NK-92 (cell line): ENCODE results near the gene DPPA3.
"Not testable (repeated sequence)": the region's sequence is repeated elsewhere in the genome, so short reads cannot be mapped to it uniquely, and the experiment has no call there.

ENCODE experiments used
- DNase-seq: peaks from one replicate; lab custom pipeline; 2025; ENCODE audit not compliant: unreplicated experiment; lab: John Stamatoyannopoulos, UW

The DPPA3 gene

DNA sequence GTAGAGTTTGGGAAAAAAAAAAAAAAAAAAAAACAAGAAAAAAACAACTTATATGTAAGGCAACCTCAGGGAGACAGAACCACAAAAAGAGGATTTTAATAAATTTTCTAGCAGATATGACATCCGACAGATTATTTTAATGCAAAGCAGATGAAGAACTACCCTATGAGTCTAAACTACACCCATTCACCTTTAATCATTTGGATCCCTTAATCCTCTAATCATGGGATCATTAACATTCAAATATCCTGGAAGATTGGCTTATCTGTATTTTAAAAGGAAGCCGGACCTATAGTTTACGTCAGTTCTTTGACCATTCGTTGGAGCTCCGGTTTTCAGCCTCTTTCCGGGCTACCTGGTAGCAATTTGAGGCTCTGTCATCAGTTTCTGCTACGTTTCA lies at the start of gene DPPA3:
TSS of gene DPPA3 (plus strand) at position 301 of the 400 bp plus-strand sequence. CDS start 138 bp downstream, outside the sequence.
- DNase-seq: no peak

- no peak for DNase-seq
These were observed 49.5 kb upstream of the DPPA3 start for GRCh38 chr12:7661741-7662140.

- no peak for DNase-seq
These were observed 44.6 kb upstream of the DPPA3 start for GRCh38 chr12:7666595-7666994.

GRCh38 chr12:7667125-7667524 lies 44.1 kb upstream of the DPPA3 start:
- no peak for DNase-seq

DNA sequence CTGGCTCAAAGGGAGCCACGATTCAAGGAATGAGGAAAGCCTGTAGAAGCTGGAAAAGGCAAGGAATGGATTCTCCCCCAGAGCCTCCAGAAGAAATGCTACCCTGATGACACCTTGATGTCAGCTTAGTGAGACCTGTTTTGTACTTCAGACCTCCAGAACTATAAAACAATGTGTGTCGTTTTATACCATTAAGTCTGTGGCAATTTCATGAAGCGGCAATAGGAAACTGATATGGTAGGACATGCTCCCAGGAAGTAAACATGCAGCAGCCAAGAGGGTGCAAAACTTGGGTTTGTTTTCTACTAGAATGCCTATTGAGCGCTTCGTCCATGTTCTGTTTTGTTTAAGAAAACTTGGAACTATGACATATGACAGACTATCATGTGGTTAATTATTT lies 43.1 kb upstream of the DPPA3 start:
- no peak for DNase-seq

DNA sequence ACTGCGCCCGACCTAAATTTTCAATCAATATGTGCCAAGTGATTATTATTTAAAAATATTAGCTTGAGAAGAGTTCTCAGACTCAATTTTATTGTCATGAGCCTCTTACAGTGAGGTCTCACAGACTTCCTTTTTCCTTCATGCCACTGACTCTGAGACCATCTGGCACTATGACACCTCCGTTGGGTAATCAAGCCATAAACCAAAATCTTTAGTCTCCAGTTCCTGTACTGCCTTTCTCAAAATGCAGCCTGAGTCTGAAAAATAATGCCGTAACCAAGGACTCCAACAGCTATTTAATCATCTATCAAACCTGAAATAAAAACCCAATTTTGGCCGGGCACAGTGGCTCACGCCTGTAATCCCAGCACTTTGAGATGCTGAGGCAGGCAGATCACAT lies 35.8 kb upstream of the DPPA3 start:
- DNase-seq: not testable (repeated sequence)

DNA sequence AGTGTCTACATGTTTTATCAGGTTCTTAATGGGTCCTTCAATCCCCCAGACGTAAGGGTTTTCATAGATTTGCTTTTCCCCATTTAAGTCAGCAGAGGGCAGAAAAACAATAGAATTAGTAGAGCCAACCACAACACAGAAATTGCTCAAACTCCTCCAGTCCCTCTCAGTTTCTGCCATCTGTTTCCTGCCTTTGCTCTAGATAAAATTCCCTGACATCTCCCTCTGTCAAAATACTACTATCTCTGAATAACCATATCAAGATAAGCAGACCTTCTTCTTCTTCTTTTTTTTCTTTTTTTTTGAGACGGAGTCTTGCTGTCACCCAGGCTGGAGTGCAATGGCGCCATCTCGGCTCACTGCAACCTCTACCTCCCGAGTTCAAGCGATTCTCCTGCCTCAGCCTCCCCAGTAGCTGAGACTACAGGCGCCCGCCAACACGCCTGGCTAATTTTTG lies 33.8 kb upstream of the DPPA3 start:
- not testable (repeated sequence) for DNase-seq

- DNase-seq: no peak
These were observed 32.5 kb upstream of the DPPA3 start for GRCh38 chr12:7678744-7679143.

- no peak for DNase-seq
These were observed 31.8 kb upstream of the DPPA3 start for GRCh38 chr12:7679251-7680045.

- no peak for DNase-seq
These were observed 29.7 kb upstream of the DPPA3 start for GRCh38 chr12:7681535-7681934.

DNA sequence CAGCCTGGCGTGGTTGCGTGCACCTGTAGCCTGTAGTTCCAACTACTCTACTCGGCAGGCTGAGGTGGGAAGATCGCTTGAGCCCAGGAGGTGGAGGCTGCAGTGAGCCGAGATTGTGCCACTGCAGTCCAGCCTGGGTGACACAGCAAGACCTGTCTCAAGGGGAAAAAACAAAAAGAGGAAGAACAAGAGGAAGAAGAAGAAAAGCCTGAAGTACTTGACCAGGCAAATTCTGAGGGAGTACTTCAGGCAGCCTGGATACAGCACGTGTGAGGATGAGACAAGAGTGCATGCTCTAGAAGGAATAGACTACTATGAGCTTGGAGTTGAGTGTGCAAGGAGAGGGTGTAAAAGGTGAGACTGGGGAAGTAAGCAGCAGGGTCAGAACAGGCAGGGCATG lies 17.4 kb upstream of the DPPA3 start:
- no peak for DNase-seq

GRCh38 chr12:7694556-7695236 lies 16.5 kb upstream of the DPPA3 start:
- DNase-seq: no peak

GRCh38 chr12:7695237-7695560 lies 16.0 kb upstream of the DPPA3 start:
- no peak for DNase-seq

DNA sequence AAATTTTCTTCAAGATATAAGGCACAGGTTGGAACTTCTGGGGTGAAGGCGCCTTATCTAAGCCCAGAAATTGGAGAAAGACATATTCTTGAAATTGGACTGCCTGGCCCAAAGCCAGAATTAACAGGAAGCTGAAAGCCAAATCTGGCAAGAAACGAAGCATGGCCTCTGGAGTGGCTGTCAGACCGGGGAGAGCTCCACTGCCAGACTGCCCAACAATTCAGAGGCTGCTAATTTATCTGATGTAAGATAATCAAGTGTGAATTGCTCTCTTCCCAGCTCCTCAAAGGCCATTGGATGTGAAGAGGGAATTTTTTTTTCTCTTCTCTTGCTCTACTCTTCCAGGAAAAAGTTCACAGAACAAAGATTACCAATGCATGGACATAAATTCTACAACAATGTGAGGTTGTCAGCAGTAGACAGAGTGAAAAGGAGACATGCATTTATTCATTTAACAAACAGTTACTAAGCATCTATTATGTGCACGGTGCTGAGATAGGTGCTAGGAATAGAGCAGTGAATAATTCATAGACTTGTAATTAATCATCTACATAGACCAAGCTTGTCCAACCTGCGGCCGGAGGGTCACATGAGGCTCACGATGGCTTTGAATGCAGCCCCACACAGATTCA lies 15.6 kb upstream of the DPPA3 start, which contains the start of gene GDF3:
TSS of gene GDF3 (minus strand) at position 210 of the 632 bp plus-strand sequence. CDS start at position 163, 47 bp downstream.
- no peak for DNase-seq

DNA sequence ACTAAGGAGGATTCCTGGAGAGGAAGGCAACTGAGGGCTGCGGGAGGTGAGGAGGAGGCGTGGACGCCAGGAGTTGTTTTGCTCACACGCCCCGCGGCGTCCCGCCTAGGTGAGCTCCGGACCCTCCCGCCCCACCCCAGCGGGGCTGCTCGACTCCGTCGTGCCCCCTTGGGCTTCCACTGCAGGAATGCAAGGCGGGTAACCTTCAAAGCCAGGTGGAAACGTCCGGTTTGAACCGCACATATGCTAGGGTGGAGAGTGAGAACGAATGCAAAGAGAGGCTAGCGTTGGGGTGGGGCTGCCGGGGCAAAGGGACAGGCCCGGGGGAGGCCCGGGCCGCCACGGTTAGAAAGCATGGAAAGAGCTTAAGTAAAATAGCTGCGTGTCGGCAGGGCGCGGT lies 5.4 kb upstream of the DPPA3 start:
- DNase-seq: no peak

- DNase-seq: no peak
These were observed 1.1 kb upstream of the DPPA3 start for GRCh38 chr12:7709969-7710675.

DNA sequence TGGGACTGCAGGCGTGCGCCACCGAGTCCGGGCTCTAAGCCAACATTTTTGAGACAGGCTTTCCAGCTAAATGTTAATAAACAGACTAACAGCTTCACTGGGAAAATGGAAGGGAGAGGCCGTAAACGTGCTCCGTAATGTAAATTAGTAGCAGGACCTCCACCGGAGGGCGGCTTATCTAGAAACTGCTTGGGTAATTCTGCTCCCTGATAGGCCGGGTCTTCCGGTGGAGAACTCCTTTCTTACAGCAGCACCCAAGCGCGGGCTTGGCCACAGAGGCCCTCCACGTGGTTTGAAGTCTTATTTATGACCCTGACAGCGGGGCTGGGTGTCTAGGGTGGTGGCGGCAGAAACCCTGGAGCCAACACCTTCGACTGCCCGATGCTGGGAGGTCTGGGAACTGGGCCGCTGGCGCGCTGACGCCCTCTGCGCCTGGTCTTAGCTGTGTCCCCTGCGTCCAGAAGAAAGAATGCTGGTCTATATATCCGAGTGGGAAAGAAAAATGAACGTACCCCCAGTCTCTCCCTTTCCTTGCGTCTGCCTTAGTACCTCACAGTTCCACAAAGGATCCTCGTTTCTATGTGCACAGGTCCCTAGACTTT lies 1.7 kb downstream of the DPPA3 start:
- no peak for DNase-seq

DNA sequence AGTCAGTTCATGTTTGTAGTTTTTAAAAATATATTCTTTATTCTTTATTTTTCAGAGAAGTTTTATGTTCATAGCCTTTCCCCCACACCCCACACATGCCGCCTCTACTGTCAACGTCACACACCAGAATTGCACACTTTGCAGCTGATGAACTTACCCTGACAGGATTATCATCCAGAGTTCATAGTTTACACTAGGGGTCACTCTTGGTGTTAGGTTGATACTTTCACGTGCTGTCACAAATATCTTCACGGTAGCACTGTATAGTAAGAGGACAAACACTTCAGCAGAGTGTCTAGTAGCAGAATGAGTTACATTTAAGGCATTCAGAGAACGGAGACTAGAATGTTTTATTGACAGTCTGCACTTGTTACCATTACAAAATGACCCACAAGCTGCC lies 5.1 kb downstream of the DPPA3 start:
- no peak for DNase-seq

DNA sequence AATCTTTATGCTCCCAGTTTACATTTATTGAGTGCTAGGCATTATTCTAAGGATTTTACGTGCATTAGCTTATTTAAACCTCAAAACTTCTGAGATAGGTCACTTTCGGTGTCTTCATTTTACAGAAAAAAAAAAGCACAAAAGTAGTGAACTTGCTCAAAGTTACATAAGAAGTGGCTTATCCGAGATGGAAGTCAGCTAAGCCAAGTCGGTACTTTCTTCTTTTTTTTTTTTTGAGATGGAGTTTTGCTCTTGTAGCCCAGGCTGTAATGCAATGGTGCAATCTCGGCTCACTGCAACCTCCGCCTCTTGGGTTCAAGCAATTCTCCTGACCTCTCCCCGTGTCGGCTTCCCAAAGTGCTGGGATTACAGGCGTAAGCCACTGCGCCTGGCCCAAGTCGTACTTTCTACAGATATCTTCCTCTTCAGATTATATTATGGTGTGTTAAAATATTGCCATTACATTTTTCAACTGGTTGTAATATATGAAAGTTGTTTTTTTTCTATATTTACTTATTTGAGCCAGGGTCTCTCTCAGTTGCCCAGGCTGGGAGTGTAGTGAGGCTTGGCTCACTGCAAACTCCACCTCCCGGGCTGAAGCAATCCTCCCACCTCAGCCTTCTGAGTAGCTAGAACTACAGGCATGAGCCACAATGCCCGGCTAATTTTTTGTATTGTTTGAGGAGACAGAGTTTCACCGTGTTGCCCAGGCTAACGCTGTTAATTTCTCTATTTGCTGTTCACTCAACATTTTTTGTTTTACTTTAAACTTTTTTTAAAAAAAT lies 8.9 kb downstream of the DPPA3 start:
- DNase-seq: no peak

DNA sequence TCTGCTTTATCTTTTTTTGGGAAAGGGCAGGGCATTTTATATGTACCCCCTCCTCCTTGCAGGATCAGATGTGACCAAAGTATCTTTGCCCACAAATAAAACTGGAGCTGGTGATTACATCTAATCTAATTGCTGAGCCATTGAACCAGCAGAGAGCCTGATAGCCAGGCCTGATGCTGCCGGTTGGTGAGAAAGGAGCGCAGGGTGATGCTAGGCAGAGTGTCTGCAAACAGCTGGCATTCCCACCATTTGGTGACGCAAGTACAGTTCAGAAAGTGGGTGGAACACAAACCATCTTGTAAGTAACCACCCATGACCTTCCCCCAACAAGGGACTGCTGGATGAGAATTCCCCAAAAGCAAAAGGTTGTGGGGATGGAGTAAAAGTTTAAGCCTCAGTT lies 12.7 kb downstream of the DPPA3 start:
- DNase-seq: no peak
